Parathyroid adenoma (tissue), 2 donors: ENCODE results near the gene KDM8.

Experiments used
- H2AFZ ChIP-seq: fragments of 300-600 bp; sonication (generic); one replicate; pipeline ENCODE4 v1.7.0; 2017; ENCODE audit warnings: antibody characterized with exemption, mild to moderate bottlenecking
- H3K27ac ChIP-seq: fragments of 300-600 bp; sonication (generic); one replicate; pipeline ENCODE4 v1.7.0; 2017
- H3K27me3 ChIP-seq: fragments of 300-600 bp; sonication (generic); one replicate; pipeline ENCODE4 v1.7.0; 2017; ENCODE audit warnings: low read length; ENCODE audit not compliant: control insufficient read depth, insufficient read depth
- H3K36me3 ChIP-seq: fragments of 300-600 bp; sonication (generic); one replicate; pipeline ENCODE4 v1.7.0; 2017; ENCODE audit warnings: low read length; ENCODE audit not compliant: control insufficient read depth, insufficient read depth
- H3K4me1 ChIP-seq: fragments of 300-600 bp; sonication (generic); one replicate; pipeline ENCODE4 v1.7.0; 2017; ENCODE audit warnings: control low read depth
- H3K4me2 ChIP-seq: fragments of 300-600 bp; sonication (generic); one replicate; pipeline ENCODE4 v1.7.0; 2017; ENCODE audit warnings: low read length
- H3K4me3 ChIP-seq: fragments of 300-600 bp; sonication (generic); one replicate; pipeline ENCODE4 v1.7.0; 2017; ENCODE audit warnings: low read depth, low read length
- H3K79me2 ChIP-seq: fragments of 300-600 bp; sonication (generic); one replicate; pipeline ENCODE4 v1.7.0; 2017; ENCODE audit warnings: control low read depth
- H3K9ac ChIP-seq: fragments of 300-600 bp; sonication (generic); one replicate; pipeline ENCODE4 v1.7.0; 2017; ENCODE audit warnings: mild to moderate bottlenecking
- H3K9me3 ChIP-seq: fragments of 300-600 bp; sonication (generic); one replicate; pipeline ENCODE4 v1.7.0; 2017; ENCODE audit warnings: low read length; ENCODE audit not compliant: control insufficient read depth
- CTCF ChIP-seq: fragments of 300-600 bp; sonication (generic); IDR thresholded peaks from one replicate; pipeline ENCODE4 v1.7.0; 2017; ENCODE audit warnings: antibody characterized with exemption, mild to moderate bottlenecking
- donor health status: primary hyperparathyroidism.

Gene KDM8

GRCh38 chr16:27203507-27204311 is at the start of gene KDM8:
Gene KDM8, plus strand, starts transcription at chr16:27203526. Its CDS starts 6,598 bp downstream, at chr16:27210124.
- Histone ChIP-seq H3K36me3 (no peaks in the 10 kb centered on the region), H3K27me3 (no peaks in the 10 kb centered on the region), H3K9ac (peak within 1 kb of the TSS; percentile 70), H2AFZ (peak within 1 kb of the TSS; percentile 90), H3K4me2 (peak within 1 kb of the TSS; percentile 91), H3K4me1 (no peaks in the 10 kb centered on the region), H3K27ac (peak within 1 kb of the TSS; percentile 99), H3K79me2 (no peaks in the 10 kb centered on the region), H3K9me3 (no peaks in the 10 kb centered on the region), H3K4me3 (peak within 1 kb of the TSS; percentile 74)
- TF ChIP-seq CTCF = no peak

GRCh38 chr16:27154705-27155521 is 48.4 kb upstream of the KDM8 start:
- H3K9ac ChIP-seq = no peak overlapping the region
- peak; percentile 98 for TF ChIP-seq CTCF
- no peaks in the 10 kb centered on the region for H3K27me3 ChIP-seq
- H3K9me3 ChIP-seq = no peaks in the 10 kb centered on the region
- no peak overlapping the region for H3K4me2 ChIP-seq
- H3K4me3 ChIP-seq = no peak overlapping the region
- H3K27ac ChIP-seq = no peak overlapping the region
- no peaks in the 10 kb centered on the region for H3K79me2 ChIP-seq
- no peaks in the 10 kb centered on the region for H3K4me1 ChIP-seq
- no peak overlapping the region for H2AFZ ChIP-seq
- no peaks in the 10 kb centered on the region for H3K36me3 ChIP-seq

GRCh38 chr16:27156579-27156978 is 46.7 kb upstream of the KDM8 start:
- H3K9me3 ChIP-seq = no peaks in the 10 kb centered on the region
- H3K4me1 ChIP-seq = no peaks in the 10 kb centered on the region
- no peak overlapping the region for H3K4me2 ChIP-seq
- no peaks in the 10 kb centered on the region for H3K79me2 ChIP-seq
- no peaks in the 10 kb centered on the region for H3K36me3 ChIP-seq
- no peak overlapping the region for H3K27ac ChIP-seq
- no peak overlapping the region for H3K4me3 ChIP-seq
- no peak overlapping the region for H2AFZ ChIP-seq
- no peak overlapping the region for H3K9ac ChIP-seq
- TF ChIP-seq CTCF = no peak
- H3K27me3 ChIP-seq = no peaks in the 10 kb centered on the region

- Histone ChIP-seq H3K4me1 (no peaks in the 10 kb centered on the region), H3K4me3 (no peak overlapping the region), H3K27ac (no peak overlapping the region), H3K4me2 (no peak overlapping the region), H3K9me3 (no peaks in the 10 kb centered on the region), H3K36me3 (no peaks in the 10 kb centered on the region), H3K27me3 (no peaks in the 10 kb centered on the region), H2AFZ (no peak overlapping the region), H3K9ac (no peak overlapping the region), H3K79me2 (no peaks in the 10 kb centered on the region)
- TF ChIP-seq CTCF = no peak
Measured at GRCh38 chr16:27161398-27161797, 41.9 kb upstream of the KDM8 start.
